Stomach smooth muscle (tissue), 2 donors: ENCODE measurements around the gene ASPG.

Experiments
- H3K27ac ChIP-seq: one replicate; pipeline ENCODE4 v1.7.0; 2013; ENCODE audit warnings: mild to moderate bottlenecking, low read length, inconsistent platforms
- H3K27me3 ChIP-seq, 2 donors: one replicate each; pipeline ENCODE4 v1.7.0; 2013; ENCODE audit warnings: low read length in 2 of 2; ENCODE audit not compliant: insufficient read depth in 2 of 2, control insufficient read depth in 1 of 2
- H3K36me3 ChIP-seq, 2 donors: one replicate each; pipeline ENCODE4 v1.7.0; 2013; ENCODE audit warnings: low read length in 2 of 2; ENCODE audit not compliant: control insufficient read depth in 2 of 2, insufficient read depth in 2 of 2
- H3K4me1 ChIP-seq: one replicate; pipeline ENCODE4 v1.7.0; 2013; ENCODE audit warnings: low read length; ENCODE audit not compliant: control insufficient read depth, insufficient read depth
- H3K4me3 ChIP-seq, 2 donors: one replicate each; pipeline ENCODE4 v1.7.0; 2013; ENCODE audit warnings: low read length in 2 of 2
- H3K9ac ChIP-seq, 2 donors: one replicate each; pipeline ENCODE4 v1.7.0; 2013; ENCODE audit warnings: low read length in 2 of 2, mild to moderate bottlenecking in 1 of 2
- H3K9me3 ChIP-seq, 2 donors: one replicate each; pipeline ENCODE4 v1.7.0; 2013; ENCODE audit warnings: low read length in 2 of 2; ENCODE audit not compliant: control insufficient read depth in 2 of 2
- donor health status: healthy.
- donor health status: Pancreatic carcinoma.

The ASPG gene

DNA sequence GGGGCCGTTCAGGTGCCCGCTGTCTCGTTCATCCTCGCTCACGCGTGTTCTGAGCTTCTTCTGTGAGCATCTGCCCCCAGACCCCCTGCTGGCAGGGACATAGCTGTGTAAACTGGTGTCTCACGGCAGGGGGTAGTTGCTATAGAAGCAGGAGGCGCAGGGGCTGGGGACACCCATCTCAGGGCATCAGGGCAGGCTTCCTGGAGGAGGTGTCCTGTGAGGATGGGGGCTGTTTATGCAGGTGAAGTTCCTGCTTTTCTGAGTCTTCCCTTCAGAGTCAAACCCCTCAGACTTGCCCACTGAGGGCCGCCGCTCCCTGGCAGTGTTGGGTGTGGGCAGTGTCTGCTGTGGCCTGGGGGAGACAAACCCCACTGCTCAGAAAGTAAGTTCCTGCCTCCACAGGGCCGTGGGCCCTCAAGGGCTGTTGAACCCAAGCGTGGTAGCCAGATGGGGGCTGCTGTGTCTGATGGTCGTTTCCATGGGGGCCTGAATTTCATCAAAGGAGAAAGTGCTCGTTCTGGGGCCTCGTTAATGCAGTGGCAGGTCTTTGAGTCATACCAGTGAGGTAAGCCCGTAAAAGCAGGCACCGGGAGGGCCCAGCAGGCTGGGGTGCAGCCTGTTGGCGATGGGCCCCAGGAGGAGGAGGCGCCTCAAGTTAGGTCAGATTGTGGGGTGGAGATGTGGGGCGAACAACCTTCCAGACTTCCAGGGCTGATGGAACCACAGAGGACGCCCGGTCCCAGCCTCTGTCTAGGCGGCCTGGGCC lies 76.3 kb downstream of the ASPG start:
- Histone ChIP-seq H3K27ac (no peak overlapping the region), H3K27me3 (no peaks in the 10 kb centered on the region), H3K36me3 (no peaks in the 10 kb centered on the region)

DNA sequence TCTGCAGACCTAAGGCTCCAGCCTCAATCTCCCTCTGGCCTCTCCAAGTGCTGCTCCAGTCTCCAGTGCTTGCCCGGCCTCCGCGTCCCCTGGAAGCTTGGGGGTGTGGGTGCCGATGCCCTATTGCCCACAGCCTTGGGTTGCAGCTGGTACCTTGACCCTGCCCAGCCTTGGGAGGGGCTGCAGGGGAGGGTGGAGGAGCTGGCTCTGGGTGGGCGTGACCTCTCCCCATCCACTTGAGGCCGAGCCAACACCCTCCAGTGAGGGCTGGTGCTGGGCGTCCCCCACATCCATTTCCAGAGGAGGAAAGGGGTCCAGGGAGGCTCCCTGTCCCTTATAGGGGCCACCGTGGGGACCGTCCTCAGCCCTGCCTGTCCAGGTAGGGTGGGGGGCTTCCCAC lies 77.0 kb downstream of the ASPG start:
- Histone ChIP-seq H3K4me1 (no peaks in the 10 kb centered on the region), H3K36me3 (no peaks in the 10 kb centered on the region), H3K27me3 (no peaks in the 10 kb centered on the region), H3K9ac (no peak overlapping the region), H3K9me3 (no peaks in the 10 kb centered on the region), H3K4me3 (no peak overlapping the region), H3K27ac (no peak overlapping the region)

More for the DNA sequence above, 76.3 kb downstream of the ASPG start:
- Histone ChIP-seq H3K4me1 (no peaks in the 10 kb centered on the region), H3K9me3 (no peaks in the 10 kb centered on the region), H3K9ac (no peak overlapping the region), H3K4me3 (no peak overlapping the region)

DNA sequence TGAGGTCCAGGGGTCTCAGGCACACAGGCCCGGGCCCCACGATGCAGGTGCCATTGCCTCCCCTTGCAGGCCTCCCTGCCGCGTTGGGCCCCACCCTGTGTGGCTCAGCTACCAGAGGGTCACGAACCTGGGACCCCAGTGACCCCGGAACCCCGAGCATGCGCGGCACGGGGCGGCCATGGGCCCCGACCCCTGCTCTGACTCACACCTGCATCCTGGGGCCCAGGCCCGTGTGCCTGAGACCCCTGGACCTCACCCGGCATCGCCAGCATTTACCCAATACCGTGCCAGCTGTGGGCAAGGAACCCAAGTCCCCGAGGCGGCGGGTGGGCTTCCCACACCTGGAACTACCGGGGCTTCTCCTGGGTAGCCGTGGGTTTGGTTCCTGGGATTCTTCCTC lies 78.0 kb downstream of the ASPG start:
- no peak overlapping the region for H3K4me3 ChIP-seq
- H3K9ac ChIP-seq = no peak overlapping the region
- no peak overlapping the region for H3K27ac ChIP-seq
- H3K4me1 ChIP-seq = no peaks in the 10 kb centered on the region
- H3K9me3 ChIP-seq = no peaks in the 10 kb centered on the region
- H3K36me3 ChIP-seq = no peaks in the 10 kb centered on the region
- H3K27me3 ChIP-seq = no peaks in the 10 kb centered on the region

DNA sequence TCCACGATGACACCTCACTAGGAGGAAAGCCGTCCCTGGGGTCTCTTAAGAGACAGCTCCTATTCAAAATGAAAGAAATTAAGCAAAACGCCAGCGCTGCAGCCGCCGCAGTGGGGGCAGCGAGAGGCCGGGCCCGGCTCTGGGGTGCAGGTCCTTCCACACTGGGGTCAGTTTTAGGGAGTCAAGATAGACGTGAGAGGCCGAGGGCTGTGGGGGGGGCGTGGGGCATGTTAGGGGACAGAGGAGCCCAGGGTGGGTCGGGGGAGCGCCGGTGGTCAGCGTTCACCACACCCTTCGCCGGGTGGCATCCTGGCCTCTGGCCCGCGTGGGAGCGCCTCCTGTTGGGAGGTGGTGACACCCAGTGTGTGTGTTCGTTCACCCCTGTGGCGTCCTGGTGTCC lies 78.5 kb downstream of the ASPG start:
- H3K4me3 ChIP-seq = no peak overlapping the region
- no peak overlapping the region for H3K9ac ChIP-seq
- H3K9me3 ChIP-seq = no peaks in the 10 kb centered on the region
- H3K36me3 ChIP-seq = no peaks in the 10 kb centered on the region
- no peak overlapping the region for H3K27ac ChIP-seq
- H3K4me1 ChIP-seq = no peaks in the 10 kb centered on the region
- H3K27me3 ChIP-seq = no peaks in the 10 kb centered on the region

DNA sequence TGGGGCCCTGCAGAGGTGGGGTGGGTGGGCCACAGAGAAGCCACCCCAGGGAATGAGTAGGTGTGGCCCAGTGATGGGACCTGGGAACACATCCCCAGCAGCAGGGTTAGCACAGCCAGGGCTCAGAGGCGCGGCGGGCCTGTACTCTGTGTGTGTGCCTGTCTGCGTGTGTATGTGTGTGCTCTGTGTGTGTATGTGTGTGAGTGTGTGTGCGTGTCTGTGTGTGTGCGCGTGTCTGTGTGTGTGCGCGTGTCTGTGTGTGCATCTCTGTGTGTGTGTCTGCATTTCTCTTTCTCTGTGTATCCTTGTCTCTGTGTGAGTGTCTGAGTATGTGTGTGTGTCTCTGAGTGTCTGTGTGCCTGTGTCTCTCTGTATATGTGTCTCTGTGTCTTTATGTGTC lies 79.0 kb downstream of the ASPG start:
- no peaks in the 10 kb centered on the region for H3K4me1 ChIP-seq
- no peak overlapping the region for H3K4me3 ChIP-seq
- H3K27me3 ChIP-seq = no peaks in the 10 kb centered on the region
- H3K27ac ChIP-seq = no peak overlapping the region
- no peaks in the 10 kb centered on the region for H3K36me3 ChIP-seq
- no peaks in the 10 kb centered on the region for H3K9me3 ChIP-seq
- no peak overlapping the region for H3K9ac ChIP-seq
